BLaER1 treated with 17β-estradiol and CSF1 and Interleukin-3, amounts not matched to agents 10 nM and 100 nM (cell line): ENCODE measurements around the gene TXNDC11.

ENCODE experiments used
- H3K27ac ChIP-seq, 11 experiments: shearing (Covaris generic); formaldehyde crosslinking; 2 replicates each; pipeline ENCODE4 v1.8.1; 2022
- H3K27me3 ChIP-seq, 11 experiments: shearing (Covaris generic); formaldehyde crosslinking; 2 replicates each; pipeline ENCODE4 v1.8.1; 2022
- H3K36me3 ChIP-seq, 11 experiments: shearing (Covaris generic); formaldehyde crosslinking; 2 replicates each; pipeline ENCODE4 v1.8.1; 2022
- H3K4me1 ChIP-seq, 10 experiments: shearing (Covaris generic); formaldehyde crosslinking; 2 replicates each; pipeline ENCODE4 v1.8.1; 2022
- H3K4me2 ChIP-seq, 11 experiments: shearing (Covaris generic); formaldehyde crosslinking; 2 replicates each; pipeline ENCODE4 v1.8.1; 2022
- H3K4me3 ChIP-seq, 10 experiments: shearing (Covaris generic); formaldehyde crosslinking; 2 replicates each; pipeline ENCODE4 v1.8.1; 2022
- H3K9ac ChIP-seq, 11 experiments: shearing (Covaris generic); formaldehyde crosslinking; 2 replicates each; pipeline ENCODE4 v1.8.1; 2022
- H3K9me3 ChIP-seq, 11 experiments: shearing (Covaris generic); formaldehyde crosslinking; replicated peaks in 1 of 11; 2 replicates each; pipeline ENCODE4 v1.8.1; 2022
- H4K20me1 ChIP-seq, 11 experiments: shearing (Covaris generic); formaldehyde crosslinking; 2 replicates each; pipeline ENCODE4 v1.8.1; 2022
- Cebpa-rat ChIP-seq, 11 experiments: shearing (Covaris generic); IDR thresholded peaks; 2 replicates each; pipeline ENCODE4 v1.8.1; 2022

TXNDC11 gene

GRCh38 chr16:11679250-11679649 lies 63.4 kb downstream of the TXNDC11 start:
- peaks cover 52 to 100% (median 80%) of the 10 kb centered on the region in 11 experiments for H4K20me1 ChIP-seq
- peaks cover 59 to 88% (median 69%) of the 10 kb centered on the region in 11 experiments for H3K36me3 ChIP-seq
- peak overlapping the region; percentile 78 to 99 (median 96) for H3K4me2 ChIP-seq
- peak overlapping the region in 6 of 11 experiments; percentile 4 to 74 (median 72); a peak in 9 of 22 replicates for H3K9ac ChIP-seq
- no peak overlapping the region for H3K4me3 ChIP-seq
- H3K27ac ChIP-seq: peak overlapping the region in 7 of 11 experiments; percentile 46 to 88 (median 79); a peak in 12 of 22 replicates
- no peak for TF ChIP-seq Cebpa-rat (IDR thresholded peaks at IDR 0.05)
- H3K4me1 ChIP-seq: peaks cover 98 to 100% (median 100%) of the 10 kb centered on the region in 10 experiments
- H3K9me3 ChIP-seq: no peaks in the 10 kb centered on the region
- no peaks in the 10 kb centered on the region for H3K27me3 ChIP-seq

GRCh38 chr16:11677959-11678881 lies 64.4 kb downstream of the TXNDC11 start:
- Histone ChIP-seq H3K4me2 (peak overlapping the region; percentile 84 to 99 (median 96)), H3K9me3 (no peaks in the 10 kb centered on the region), H3K9ac (peak overlapping the region; percentile 9 to 74 (median 55); a peak in 19 of 22 replicates), H3K4me3 (peak overlapping the region in 7 of 10 experiments; percentile 10 to 42 (median 22); a peak in 10 of 20 replicates), H3K36me3 (peaks cover 49 to 88% (median 59%) of the 10 kb centered on the region in 11 experiments), H4K20me1 (peaks cover 62 to 100% (median 90%) of the 10 kb centered on the region in 11 experiments), H3K27me3 (no peaks in the 10 kb centered on the region), H3K4me1 (peaks cover 98 to 100% (median 100%) of the 10 kb centered on the region in 10 experiments), H3K27ac (peak overlapping the region in 8 of 11 experiments; percentile 57 to 85 (median 68); a peak in 17 of 22 replicates)
- TF ChIP-seq Cebpa-rat (IDR thresholded peaks at IDR 0.05): no peak

- H3K4me2 ChIP-seq: peak overlapping the region; percentile 84 to 99 (median 96)
- peak overlapping the region; percentile 10 to 74 (median 55); a peak in 15 of 22 replicates for H3K9ac ChIP-seq
- H3K4me3 ChIP-seq: peak overlapping the region in 4 of 10 experiments; percentile 12 to 42 (median 32); a peak in 5 of 20 replicates
- H3K9me3 ChIP-seq: no peaks in the 10 kb centered on the region
- no peak for TF ChIP-seq Cebpa-rat (IDR thresholded peaks at IDR 0.05)
- H3K27me3 ChIP-seq: no peaks in the 10 kb centered on the region
- peaks cover 48 to 83% (median 58%) of the 10 kb centered on the region in 11 experiments for H3K36me3 ChIP-seq
- peaks cover 69 to 100% (median 97%) of the 10 kb centered on the region in 11 experiments for H4K20me1 ChIP-seq
- H3K4me1 ChIP-seq: peaks cover 98 to 100% (median 100%) of the 10 kb centered on the region in 10 experiments
- peak overlapping the region in 8 of 11 experiments; percentile 57 to 85 (median 68); a peak in 14 of 22 replicates for H3K27ac ChIP-seq
Measured at GRCh38 chr16:11677451-11677951, 65.2 kb downstream of the TXNDC11 start.

DNA sequence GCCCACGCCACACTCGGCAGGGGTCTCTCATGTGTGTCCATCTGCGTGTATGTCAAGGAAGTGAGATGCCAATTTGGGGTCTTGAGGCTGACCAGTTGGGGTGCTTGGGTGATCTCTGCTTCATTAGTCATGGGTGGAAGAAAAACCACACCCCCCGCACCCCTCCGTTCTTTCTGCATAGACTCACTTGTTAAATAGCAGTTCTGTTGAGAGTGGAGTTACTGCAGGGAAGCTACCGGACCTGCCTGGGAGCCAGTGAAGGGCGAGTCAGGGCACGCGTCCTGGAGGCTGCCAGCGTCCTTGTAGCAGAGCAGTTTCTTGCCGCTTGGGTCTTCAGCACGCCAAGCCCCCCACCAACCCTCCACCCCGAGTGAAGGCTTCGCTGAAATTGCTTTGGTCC lies 65.9 kb downstream of the TXNDC11 start:
- Histone ChIP-seq H4K20me1 (peaks cover 76 to 100% (median 98%) of the 10 kb centered on the region in 11 experiments), H3K4me3 (peak overlapping the region in 2 of 10 experiments; percentile 4 to 18; a peak in 3 of 20 replicates), H3K4me2 (peak overlapping the region; percentile 84 to 99 (median 96)), H3K27ac (peak overlapping the region in 7 of 11 experiments; percentile 8 to 85 (median 70); a peak in 11 of 22 replicates), H3K9ac (peak overlapping the region; percentile 1 to 74 (median 51); a peak in 15 of 22 replicates), H3K9me3 (no peaks in the 10 kb centered on the region), H3K36me3 (peaks cover 48 to 83% (median 58%) of the 10 kb centered on the region in 11 experiments), H3K27me3 (no peaks in the 10 kb centered on the region), H3K4me1 (peaks cover 98 to 100% (median 100%) of the 10 kb centered on the region in 10 experiments)
- no peak for TF ChIP-seq Cebpa-rat (IDR thresholded peaks at IDR 0.05)

DNA sequence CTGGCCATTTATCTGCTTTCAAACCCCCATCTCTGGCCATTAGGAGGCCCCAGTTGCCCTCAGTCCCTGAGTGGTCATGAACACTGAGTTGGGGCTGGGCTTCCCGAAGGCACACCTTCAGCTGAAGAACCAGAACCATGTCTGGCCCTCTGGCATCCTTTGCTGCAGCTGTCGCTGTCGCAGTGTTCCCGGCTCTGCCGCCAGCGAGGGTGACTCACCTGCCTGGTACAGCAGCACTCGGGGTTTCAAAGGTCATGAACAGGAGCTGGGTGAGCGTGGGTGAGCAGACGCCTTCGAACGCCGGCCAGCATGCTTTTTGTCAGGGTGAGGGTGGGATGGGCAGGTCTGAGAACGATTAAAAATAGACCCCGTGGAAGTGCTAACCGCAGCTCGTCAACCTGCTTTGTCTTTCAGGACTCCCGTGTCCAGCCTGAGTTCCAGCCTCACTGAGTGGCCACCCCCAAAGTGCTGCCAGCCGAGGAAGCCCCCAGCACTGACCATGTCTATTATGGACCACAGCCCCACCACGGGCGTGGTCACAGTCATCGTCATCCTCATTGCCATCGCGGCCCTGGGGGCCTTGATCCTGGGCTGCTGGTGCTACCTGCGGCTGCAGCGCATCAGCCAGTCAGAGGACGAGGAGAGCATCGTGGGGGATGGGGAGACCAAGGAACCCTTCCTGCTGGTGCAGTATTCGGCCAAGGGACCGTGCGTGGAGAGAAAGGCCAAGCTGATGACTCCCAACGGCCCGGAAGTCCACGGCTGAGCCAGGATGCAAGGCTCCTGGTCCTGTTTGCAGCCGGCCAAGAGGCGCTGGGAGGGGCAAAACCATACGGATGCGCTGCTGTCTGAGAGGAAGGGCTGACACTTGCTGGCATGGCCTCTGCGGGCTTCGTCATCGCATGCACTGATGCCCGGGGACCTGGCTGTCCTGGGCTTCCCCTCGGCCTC lies 66.8 kb downstream of the TXNDC11 start:
- H4K20me1 ChIP-seq: peaks cover 86 to 100% (median 98%) of the 10 kb centered on the region in 11 experiments
- no peak for TF ChIP-seq Cebpa-rat (IDR thresholded peaks at IDR 0.05)
- H3K4me3 ChIP-seq: no peak overlapping the region
- peaks cover 98 to 100% (median 100%) of the 10 kb centered on the region in 10 experiments for H3K4me1 ChIP-seq
- H3K9ac ChIP-seq: peak overlapping the region in 7 of 11 experiments; percentile 1 to 74 (median 59); a peak in 7 of 22 replicates
- peak overlapping the region; percentile 84 to 99 (median 96) for H3K4me2 ChIP-seq
- peaks cover 45 to 76% (median 55%) of the 10 kb centered on the region in 11 experiments for H3K36me3 ChIP-seq
- H3K9me3 ChIP-seq: no peaks in the 10 kb centered on the region
- peak overlapping the region in 3 of 11 experiments; percentile 70 to 85 (median 79); a peak in 3 of 22 replicates for H3K27ac ChIP-seq
- H3K27me3 ChIP-seq: no peaks in the 10 kb centered on the region

- peak overlapping the region; percentile 90 to 99 (median 96) for H3K4me2 ChIP-seq
- peaks cover 36 to 67% (median 47%) of the 10 kb centered on the region in 11 experiments for H3K36me3 ChIP-seq
- peak overlapping the region in 7 of 11 experiments; percentile 2 to 37 (median 30); a peak in 4 of 22 replicates for H3K9ac ChIP-seq
- no peak for TF ChIP-seq Cebpa-rat (IDR thresholded peaks at IDR 0.05)
- peaks cover 98 to 100% (median 100%) of the 10 kb centered on the region in 10 experiments for H3K4me1 ChIP-seq
- H3K27ac ChIP-seq: peak overlapping the region in 4 of 11 experiments; percentile 6 to 91 (median 14); a peak in 4 of 22 replicates
- no peaks in the 10 kb centered on the region for H3K9me3 ChIP-seq
- H3K27me3 ChIP-seq: no peaks in the 10 kb centered on the region
- H3K4me3 ChIP-seq: no peak overlapping the region
- H4K20me1 ChIP-seq: peaks cover 94 to 100% (median 100%) of the 10 kb centered on the region in 11 experiments
Measured at GRCh38 chr16:11674818-11675560, 67.7 kb downstream of the TXNDC11 start.
